Measurements from ENCODE around the gene BMPR2. TPM values are rescaled to one million over a fixed set of nuclear protein-coding genes. Genes with fewer than 3 reads are reported as not detected.
"Not testable (repeated sequence)": the region's sequence is repeated elsewhere in the genome, so short reads cannot be mapped to it uniquely, and the experiment has no call there.

BMPR2 gene
- total RNA-seq, 2 experiments from 2014 or later: 7.6 to 10.8 TPM

GRCh38 chr2:202582846-202583245 is 206.7 kb downstream of the BMPR2 start:
- not testable (repeated sequence) for H3K27me3 Mint-ChIP-seq; H3K4me3 Mint-ChIP-seq; H3K9me3 Mint-ChIP-seq (ENCODE audit: low read depth); H3K4me1 Mint-ChIP-seq; H3K36me3 Mint-ChIP-seq (ENCODE audit: low read depth); DNase-seq
- H3K27ac Mint-ChIP-seq: peak overlapping the region; percentile 22
- ATAC-seq: peak; percentile 71
- POLR2A ChIA-PET: interaction anchor here (0.6 kb wide), 2 partner anchors 218 to 289 kb away, joined by 3 read pairs; no protein-coding TSS in a partner anchor
- CTCF ChIA-PET: interaction anchor here (1.7 kb wide), 1 partner anchor 9 kb away, joined by 3 read pairs; no protein-coding TSS in a partner anchor
- intact Hi-C loops (cut with DNase I, micrococcal nuclease): loop anchor here in 1 of 2 experiments (10.0 kb wide), 1 partner anchor 122 kb away; no protein-coding TSS in a partner anchor

- DNase-seq (no peak), ATAC-seq (no peak)
- no peak overlapping the region for H3K27ac Mint-ChIP-seq
- no peak overlapping the region for H3K4me3 Mint-ChIP-seq
- H3K4me1 Mint-ChIP-seq: peaks cover 11% of the 10 kb centered on the region
- intact Hi-C loops (cut with DNase I, micrococcal nuclease): loop anchor here in 1 of 2 experiments (10.0 kb wide), 1 partner anchor 121 kb away; no protein-coding TSS in a partner anchor
- H3K36me3 Mint-ChIP-seq (ENCODE audit: low read depth): no peaks in the 10 kb centered on the region
- H3K27me3 Mint-ChIP-seq: no peaks in the 10 kb centered on the region
- peaks cover 2% of the 10 kb centered on the region for H3K9me3 Mint-ChIP-seq (ENCODE audit: low read depth)
- ChIA-PET CTCF (interaction anchor here (0.9 to 1.7 kb wide), 2 partner anchors 8 to 44 kb away, joined by 3 read pairs; no protein-coding TSS in a partner anchor), POLR2A (no interaction called here)
Observed at GRCh38 chr2:202583709-202584219, 207.6 kb downstream of the BMPR2 start.

GRCh38 chr2:202588647-202589581 is 212.8 kb downstream of the BMPR2 start:
- DNase-seq: peak; percentile 80
- H3K4me3 Mint-ChIP-seq: no peak overlapping the region
- H3K27me3 Mint-ChIP-seq: no peaks in the 10 kb centered on the region
- CTCF ChIA-PET: interaction anchor here (0.5 to 2.6 kb wide), 37 partner anchors 10 to 1308 kb away, joined by 3 to 20 read pairs (median 4); partner anchors contain the start of genes CARF, CYP20A1, FAM117B and ICA1L
- POLR2A ChIA-PET: interaction anchor here (0.8 to 0.9 kb wide), 2 partner anchors 13 to 282 kb away, joined by 3 read pairs; no protein-coding TSS in a partner anchor
- no peaks in the 10 kb centered on the region for H3K9me3 Mint-ChIP-seq (ENCODE audit: low read depth)
- intact Hi-C loops (cut with DNase I, micrococcal nuclease): loop anchor here (1.0 to 10.0 kb wide), 8 partner anchors 45 to 1228 kb away; partner anchors contain the start of genes FAM117B (in 2 of the 2) and ICA1L (in 1 of the 2)
- no peaks in the 10 kb centered on the region for H3K36me3 Mint-ChIP-seq (ENCODE audit: low read depth)
- peaks cover 11% of the 10 kb centered on the region for H3K4me1 Mint-ChIP-seq
- ATAC-seq: peak; percentile 97
- peak overlapping the region; percentile 56 for H3K27ac Mint-ChIP-seq

DNA sequence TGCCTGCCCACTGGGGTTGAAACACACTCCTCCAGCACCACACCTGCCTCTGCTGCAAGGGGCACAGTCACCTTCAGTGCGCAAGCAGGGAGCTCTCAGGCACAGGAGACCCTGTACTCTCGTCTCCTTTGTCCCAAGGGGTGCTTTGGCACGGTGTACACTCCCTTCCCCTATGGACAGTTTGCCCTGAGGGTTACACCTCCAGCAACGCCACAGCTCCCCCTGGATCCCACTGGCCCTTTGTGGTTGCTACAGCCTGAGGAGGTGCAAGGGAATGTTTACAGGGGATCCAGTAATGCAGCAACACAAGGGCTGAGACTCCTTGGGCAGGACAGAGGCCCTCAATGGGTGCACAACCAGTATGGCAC is 213.4 kb downstream of the BMPR2 start:
- DNase-seq: no peak
- no peaks in the 10 kb centered on the region for H3K36me3 Mint-ChIP-seq (ENCODE audit: low read depth)
- ChIA-PET POLR2A (no interaction called here), CTCF (interaction anchor here (0.7 to 2.6 kb wide), 16 partner anchors 9 to 649 kb away, joined by 3 to 20 read pairs (median 5); partner anchors contain the start of genes CARF, CYP20A1 and WDR12)
- intact Hi-C loops (cut with DNase I, micrococcal nuclease): loop anchor here (2.0 to 10.0 kb wide), 5 partner anchors 115 to 1228 kb away; partner anchors contain the start of gene ICA1L (in 1 of the 2)
- H3K27ac Mint-ChIP-seq: no peak overlapping the region
- H3K9me3 Mint-ChIP-seq (ENCODE audit: low read depth): no peaks in the 10 kb centered on the region
- peaks cover 11% of the 10 kb centered on the region for H3K4me1 Mint-ChIP-seq
- ATAC-seq: no peak
- no peak overlapping the region for H3K4me3 Mint-ChIP-seq
- H3K27me3 Mint-ChIP-seq: no peaks in the 10 kb centered on the region

DNA sequence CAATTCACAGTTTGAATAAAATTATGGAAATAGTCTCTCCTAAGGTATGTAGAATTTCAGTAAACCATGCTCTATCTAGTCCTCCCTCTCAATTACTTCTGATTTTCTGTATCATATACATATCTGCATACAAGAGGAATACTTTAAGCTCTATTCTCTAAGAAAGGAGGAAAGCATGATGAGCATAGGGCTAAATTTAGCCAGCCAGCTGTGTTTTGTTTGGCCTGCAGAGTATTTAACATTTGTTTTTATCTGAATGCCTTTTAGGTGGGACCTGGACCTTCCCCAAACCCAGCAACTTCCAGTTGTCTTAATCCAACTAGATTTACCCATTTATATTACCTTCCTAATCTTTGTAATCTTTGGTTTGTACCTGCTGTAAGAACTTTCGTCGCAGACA is 216.4 kb downstream of the BMPR2 start:
- no peak overlapping the region for H3K4me3 Mint-ChIP-seq
- CTCF ChIA-PET: interaction anchor here (1.1 kb wide), 1 partner anchor 10 kb away, joined by 3 read pairs; no protein-coding TSS in a partner anchor
- no peak for ATAC-seq
- no peaks in the 10 kb centered on the region for H3K27me3 Mint-ChIP-seq
- H3K36me3 Mint-ChIP-seq (ENCODE audit: low read depth): no peaks in the 10 kb centered on the region
- POLR2A ChIA-PET: no interaction called here
- H3K9me3 Mint-ChIP-seq (ENCODE audit: low read depth): no peaks in the 10 kb centered on the region
- no peak overlapping the region for H3K27ac Mint-ChIP-seq
- H3K4me1 Mint-ChIP-seq: peaks cover 17% of the 10 kb centered on the region
- intact Hi-C loops (cut with DNase I, micrococcal nuclease): no loop called here
- DNase-seq: no peak

DNA sequence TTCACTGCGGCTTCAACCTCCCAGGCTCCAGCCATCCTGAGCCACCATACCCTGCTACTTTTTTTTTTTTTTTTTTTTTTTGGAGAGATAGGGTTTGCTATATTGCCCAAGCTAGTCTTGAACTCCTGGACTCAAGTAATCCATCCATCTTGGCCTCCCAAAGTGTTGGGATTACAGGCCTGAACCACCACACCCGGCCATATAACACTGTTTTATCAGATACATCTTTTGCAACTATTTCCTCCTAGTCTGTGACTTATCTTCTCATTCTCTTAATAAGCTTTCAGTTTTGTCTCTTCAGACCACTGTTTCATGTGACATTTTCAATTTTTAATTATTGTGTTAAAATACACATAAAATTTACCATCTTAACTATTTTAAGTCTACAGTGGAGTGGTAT is 223.0 kb downstream of the BMPR2 start:
- ChIA-PET CTCF (interaction anchor here (1.4 kb wide), 1 partner anchor 10 kb away, joined by 14 read pairs; no protein-coding TSS in a partner anchor), POLR2A (no interaction called here)
- intact Hi-C loops (cut with DNase I, micrococcal nuclease): no loop called here
- DNase-seq (no peak), ATAC-seq (no peak)
- H3K9me3 Mint-ChIP-seq (ENCODE audit: low read depth): no peaks in the 10 kb centered on the region
- no peaks in the 10 kb centered on the region for H3K36me3 Mint-ChIP-seq (ENCODE audit: low read depth)
- H3K27me3 Mint-ChIP-seq: no peaks in the 10 kb centered on the region
- H3K4me3 Mint-ChIP-seq: no peak overlapping the region
- H3K27ac Mint-ChIP-seq: no peak overlapping the region
- peaks cover 7% of the 10 kb centered on the region for H3K4me1 Mint-ChIP-seq

DNA sequence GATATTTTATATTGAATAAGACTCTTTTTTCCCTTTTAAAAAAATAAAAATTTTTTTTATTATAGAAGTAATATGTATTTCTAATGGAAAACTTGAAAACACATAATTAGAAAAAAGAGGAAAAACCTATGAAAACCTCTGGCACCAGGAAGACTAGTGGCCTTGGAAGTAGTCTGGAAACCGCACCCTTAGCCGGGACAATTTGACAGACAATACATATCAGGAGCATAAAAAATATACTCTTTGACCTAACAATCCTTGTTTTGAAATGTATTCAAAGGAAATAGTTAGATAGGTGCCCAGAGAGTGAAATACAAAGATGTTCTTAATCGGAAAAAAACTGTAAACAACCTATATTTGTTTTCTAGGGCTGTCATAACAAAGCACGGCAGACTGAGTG is 223.8 kb downstream of the BMPR2 start:
- intact Hi-C loops (cut with DNase I, micrococcal nuclease): no loop called here
- POLR2A ChIA-PET: no interaction called here
- CTCF ChIA-PET: no interaction called here
- H3K27ac Mint-ChIP-seq: no peak overlapping the region
- DNase-seq: no peak
- ATAC-seq: no peak
- H3K27me3 Mint-ChIP-seq: no peaks in the 10 kb centered on the region
- no peaks in the 10 kb centered on the region for H3K36me3 Mint-ChIP-seq (ENCODE audit: low read depth)
- H3K9me3 Mint-ChIP-seq (ENCODE audit: low read depth): no peaks in the 10 kb centered on the region
- H3K4me3 Mint-ChIP-seq: no peak overlapping the region
- peaks cover 11% of the 10 kb centered on the region for H3K4me1 Mint-ChIP-seq

DNA sequence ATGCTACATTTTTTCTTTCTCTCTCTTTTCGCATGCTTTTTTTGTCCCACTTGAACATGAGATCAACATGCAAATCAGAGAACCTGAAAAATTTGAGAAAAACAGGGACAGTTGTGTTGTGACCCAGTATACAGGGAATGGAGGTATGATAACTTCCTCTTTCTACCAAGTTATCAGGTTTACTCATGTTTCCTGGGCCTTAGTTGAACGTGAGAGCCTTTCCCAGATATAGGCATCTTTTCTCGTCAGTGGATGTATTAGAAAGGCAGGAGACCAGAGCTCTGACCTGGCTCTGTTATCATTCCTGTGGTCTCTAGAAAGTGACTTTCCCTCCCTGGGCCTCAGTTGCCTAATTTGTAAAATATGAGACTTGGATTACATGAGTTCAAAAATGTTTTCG is 228.6 kb downstream of the BMPR2 start:
- intact Hi-C loops (cut with DNase I, micrococcal nuclease): no loop called here

DNA sequence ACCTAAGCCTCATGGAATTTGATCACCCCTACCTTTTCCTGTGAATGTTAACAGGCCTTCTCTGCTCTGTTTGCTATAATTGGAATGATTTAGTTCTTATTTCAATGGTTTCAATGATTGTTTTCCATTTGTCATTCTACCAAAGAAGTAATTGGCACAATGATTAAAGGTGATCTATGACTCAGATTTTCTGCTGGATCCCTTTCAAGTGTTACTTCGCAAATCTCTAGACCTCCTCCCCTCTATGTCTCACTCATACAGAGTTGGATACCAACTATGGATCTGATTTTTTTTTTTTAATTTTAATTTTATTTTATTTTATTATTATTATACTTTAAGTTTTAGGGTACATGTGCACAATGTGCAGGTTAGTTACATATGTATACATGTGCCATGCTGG is 229.0 kb downstream of the BMPR2 start:
- Mint-ChIP-seq H3K4me3 (no peak overlapping the region), H3K27ac (peak overlapping the region; percentile 38), H3K9me3 (ENCODE audit: low read depth) (no peaks in the 10 kb centered on the region), H3K4me1 (peaks cover 19% of the 10 kb centered on the region), H3K27me3 (no peaks in the 10 kb centered on the region), H3K36me3 (ENCODE audit: low read depth) (no peaks in the 10 kb centered on the region)
- ChIA-PET CTCF (no interaction called here), POLR2A (no interaction called here)
- DNase-seq: no peak
- ATAC-seq: peak; percentile 37
- intact Hi-C loops (cut with DNase I, micrococcal nuclease): no loop called here

More for the DNA sequence above, 228.6 kb downstream of the BMPR2 start:
- Mint-ChIP-seq H3K9me3 (ENCODE audit: low read depth) (no peaks in the 10 kb centered on the region), H3K4me1 (peaks cover 14% of the 10 kb centered on the region), H3K27me3 (no peaks in the 10 kb centered on the region), H3K36me3 (ENCODE audit: low read depth) (no peaks in the 10 kb centered on the region), H3K4me3 (no peak overlapping the region), H3K27ac (peak overlapping the region; percentile 38)
- ChIA-PET POLR2A (no interaction called here), CTCF (interaction anchor here (0.6 kb wide), 1 partner anchor 13 kb away, joined by 4 read pairs; no protein-coding TSS in a partner anchor)
- no peak for ATAC-seq
- no peak for DNase-seq

- Mint-ChIP-seq H3K4me3 (no peak overlapping the region), H3K27me3 (no peaks in the 10 kb centered on the region), H3K27ac (no peak overlapping the region), H3K9me3 (ENCODE audit: low read depth) (no peaks in the 10 kb centered on the region), H3K36me3 (ENCODE audit: low read depth) (no peaks in the 10 kb centered on the region), H3K4me1 (peaks cover 24% of the 10 kb centered on the region)
- no peak for DNase-seq
- intact Hi-C loops (cut with DNase I, micrococcal nuclease): no loop called here
- CTCF ChIA-PET: no interaction called here
- POLR2A ChIA-PET: no interaction called here
- no peak for ATAC-seq
Observed at GRCh38 chr2:202608142-202608852, 232.2 kb downstream of the BMPR2 start.
